HEK293 (cell line): ENCODE data around the gene NOL4L.

Experiments
- KLF1 ChIP-seq: fragments of 450-650 bp; formaldehyde crosslinking; IDR thresholded peaks from 2 replicates; pipeline ENCODE4 v1.5.1; 2016; ENCODE audit warnings: missing biosample characterization, missing genetic modification characterization
- KLF7 ChIP-seq: fragments of 450-650 bp; formaldehyde crosslinking; IDR thresholded peaks from 2 replicates; pipeline ENCODE4 v1.5.1; 2016; ENCODE audit warnings: missing biosample characterization, missing genetic modification characterization, borderline replicate concordance
- TCF7L2 ChIP-seq: IDR thresholded peaks from 2 replicates; pipeline ENCODE4 v1.6.1; 2011; ENCODE audit warnings: low read depth, mild to moderate bottlenecking, inconsistent platforms, low read length, moderate library complexity, borderline replicate concordance
- YY1 ChIP-seq: fragments of 450-650 bp; formaldehyde crosslinking; IDR thresholded peaks from 2 replicates; pipeline ENCODE4 v1.5.1; 2018; ENCODE audit warnings: missing biosample characterization, missing genetic modification characterization
- ZBTB20 ChIP-seq: fragments of 450-650 bp; formaldehyde crosslinking; IDR thresholded peaks from 2 replicates; pipeline ENCODE4 v1.5.1; 2016; ENCODE audit warnings: missing biosample characterization, missing genetic modification characterization
- ZBTB8A ChIP-seq: fragments of 450-650 bp; formaldehyde crosslinking; IDR thresholded peaks from 2 replicates; pipeline ENCODE4 v1.5.1; 2016; ENCODE audit warnings: missing biosample characterization, missing genetic modification characterization
- ZNF416 ChIP-seq: fragments of 450-650 bp; formaldehyde crosslinking; IDR thresholded peaks from 2 replicates; pipeline ENCODE4 v1.5.1; 2016; ENCODE audit warnings: missing biosample characterization, missing genetic modification characterization
- ZNF561 ChIP-seq: fragments of 450-650 bp; IDR thresholded peaks from 2 replicates; pipeline ENCODE4 v1.5.1; 2018; ENCODE audit warnings: missing biosample characterization, missing genetic modification characterization, borderline replicate concordance
- TF ChIP-seq, protein P1 (sequence below): IDR thresholded peaks from 2 replicates; pipeline ENCODE4 v1.6.1; 2011; ENCODE audit warnings: mild to moderate bottlenecking, low read depth, low read length, borderline replicate concordance
- TF ChIP-seq, protein P2 (sequence below): fragments of 450-650 bp; formaldehyde crosslinking; IDR thresholded peaks from 2 replicates; pipeline ENCODE4 v1.5.1; 2017; ENCODE audit warnings: missing biosample characterization, missing genetic modification characterization
- TF ChIP-seq, protein P3 (sequence below): fragments of 450-650 bp; IDR thresholded peaks from 2 replicates; pipeline ENCODE4 v1.5.1; 2018; ENCODE audit warnings: missing biosample characterization, missing genetic modification characterization
- TF ChIP-seq, protein P4 (sequence below): fragments of 450-650 bp; formaldehyde crosslinking; IDR thresholded peaks from 2 replicates; pipeline ENCODE4 v1.5.1; 2016; ENCODE audit warnings: missing biosample characterization, missing genetic modification characterization

DNA sequence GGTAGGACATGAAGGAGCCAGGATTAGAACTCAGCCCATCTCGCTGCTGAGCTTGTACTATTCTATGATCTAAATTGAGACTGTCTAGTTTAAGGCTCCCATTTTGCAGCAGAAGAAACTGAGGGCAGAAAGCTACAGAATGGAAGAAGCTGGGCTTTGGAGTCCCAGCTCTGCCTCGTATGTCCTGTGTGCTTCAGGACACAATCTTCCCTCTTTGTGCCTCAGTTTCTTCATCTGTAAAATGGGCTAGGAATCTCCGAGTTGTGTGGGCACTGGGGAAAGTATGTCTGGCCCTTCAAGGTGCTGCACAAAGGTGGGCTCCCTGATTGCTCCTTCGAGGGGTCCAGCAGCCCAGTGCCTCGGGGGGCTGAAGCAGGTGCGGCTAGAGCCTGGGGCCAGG is 20.7 kb downstream of the NOL4L start:
- no peak for TF ChIP-seq ZNF416 (tag by site-specific recombination)
- TF ChIP-seq KLF1 = no peak
- TF ChIP-seq, protein P1, sequence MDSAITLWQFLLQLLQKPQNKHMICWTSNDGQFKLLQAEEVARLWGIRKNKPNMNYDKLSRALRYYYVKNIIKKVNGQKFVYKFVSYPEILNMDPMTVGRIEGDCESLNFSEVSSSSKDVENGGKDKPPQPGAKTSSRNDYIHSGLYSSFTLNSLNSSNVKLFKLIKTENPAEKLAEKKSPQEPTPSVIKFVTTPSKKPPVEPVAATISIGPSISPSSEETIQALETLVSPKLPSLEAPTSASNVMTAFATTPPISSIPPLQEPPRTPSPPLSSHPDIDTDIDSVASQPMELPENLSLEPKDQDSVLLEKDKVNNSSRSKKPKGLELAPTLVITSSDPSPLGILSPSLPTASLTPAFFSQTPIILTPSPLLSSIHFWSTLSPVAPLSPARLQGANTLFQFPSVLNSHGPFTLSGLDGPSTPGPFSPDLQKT = no peak
- TF ChIP-seq ZBTB20 (tag by site-specific recombination) = no peak
- TF ChIP-seq ZNF561 = no peak
- TF ChIP-seq, protein P2, sequence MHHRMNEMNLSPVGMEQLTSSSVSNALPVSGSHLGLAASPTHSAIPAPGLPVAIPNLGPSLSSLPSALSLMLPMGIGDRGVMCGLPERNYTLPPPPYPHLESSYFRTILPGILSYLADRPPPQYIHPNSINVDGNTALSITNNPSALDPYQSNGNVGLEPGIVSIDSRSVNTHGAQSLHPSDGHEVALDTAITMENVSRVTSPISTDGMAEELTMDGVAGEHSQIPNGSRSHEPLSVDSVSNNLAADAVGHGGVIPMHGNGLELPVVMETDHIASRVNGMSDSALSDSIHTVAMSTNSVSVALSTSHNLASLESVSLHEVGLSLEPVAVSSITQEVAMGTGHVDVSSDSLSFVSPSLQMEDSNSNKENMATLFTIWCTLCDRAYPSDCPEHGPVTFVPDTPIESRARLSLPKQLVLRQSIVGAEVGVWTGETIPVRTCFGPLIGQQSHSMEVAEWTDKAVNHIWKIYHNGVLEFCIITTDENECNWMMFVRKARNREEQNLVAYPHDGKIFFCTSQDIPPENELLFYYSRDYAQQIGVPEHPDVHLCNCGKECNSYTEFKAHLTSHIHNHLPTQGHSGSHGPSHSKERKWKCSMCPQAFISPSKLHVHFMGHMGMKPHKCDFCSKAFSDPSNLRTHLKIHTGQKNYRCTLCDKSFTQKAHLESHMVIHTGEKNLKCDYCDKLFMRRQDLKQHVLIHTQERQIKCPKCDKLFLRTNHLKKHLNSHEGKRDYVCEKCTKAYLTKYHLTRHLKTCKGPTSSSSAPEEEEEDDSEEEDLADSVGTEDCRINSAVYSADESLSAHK (tag by site-specific recombination) = no peak
- TF ChIP-seq, protein P3, sequence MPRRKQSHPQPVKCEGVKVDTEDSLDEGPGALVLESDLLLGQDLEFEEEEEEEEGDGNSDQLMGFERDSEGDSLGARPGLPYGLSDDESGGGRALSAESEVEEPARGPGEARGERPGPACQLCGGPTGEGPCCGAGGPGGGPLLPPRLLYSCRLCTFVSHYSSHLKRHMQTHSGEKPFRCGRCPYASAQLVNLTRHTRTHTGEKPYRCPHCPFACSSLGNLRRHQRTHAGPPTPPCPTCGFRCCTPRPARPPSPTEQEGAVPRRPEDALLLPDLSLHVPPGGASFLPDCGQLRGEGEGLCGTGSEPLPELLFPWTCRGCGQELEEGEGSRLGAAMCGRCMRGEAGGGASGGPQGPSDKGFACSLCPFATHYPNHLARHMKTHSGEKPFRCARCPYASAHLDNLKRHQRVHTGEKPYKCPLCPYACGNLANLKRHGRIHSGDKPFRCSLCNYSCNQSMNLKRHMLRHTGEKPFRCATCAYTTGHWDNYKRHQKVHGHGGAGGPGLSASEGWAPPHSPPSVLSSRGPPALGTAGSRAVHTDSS (tag by site-specific recombination) = no peak
- TF ChIP-seq, protein P4, sequence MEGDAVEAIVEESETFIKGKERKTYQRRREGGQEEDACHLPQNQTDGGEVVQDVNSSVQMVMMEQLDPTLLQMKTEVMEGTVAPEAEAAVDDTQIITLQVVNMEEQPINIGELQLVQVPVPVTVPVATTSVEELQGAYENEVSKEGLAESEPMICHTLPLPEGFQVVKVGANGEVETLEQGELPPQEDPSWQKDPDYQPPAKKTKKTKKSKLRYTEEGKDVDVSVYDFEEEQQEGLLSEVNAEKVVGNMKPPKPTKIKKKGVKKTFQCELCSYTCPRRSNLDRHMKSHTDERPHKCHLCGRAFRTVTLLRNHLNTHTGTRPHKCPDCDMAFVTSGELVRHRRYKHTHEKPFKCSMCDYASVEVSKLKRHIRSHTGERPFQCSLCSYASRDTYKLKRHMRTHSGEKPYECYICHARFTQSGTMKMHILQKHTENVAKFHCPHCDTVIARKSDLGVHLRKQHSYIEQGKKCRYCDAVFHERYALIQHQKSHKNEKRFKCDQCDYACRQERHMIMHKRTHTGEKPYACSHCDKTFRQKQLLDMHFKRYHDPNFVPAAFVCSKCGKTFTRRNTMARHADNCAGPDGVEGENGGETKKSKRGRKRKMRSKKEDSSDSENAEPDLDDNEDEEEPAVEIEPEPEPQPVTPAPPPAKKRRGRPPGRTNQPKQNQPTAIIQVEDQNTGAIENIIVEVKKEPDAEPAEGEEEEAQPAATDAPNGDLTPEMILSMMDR (tag by site-specific recombination) = no peak
- TF ChIP-seq YY1 (tag by site-specific recombination) = no peak
- no peak for TF ChIP-seq ZBTB8A
- TF ChIP-seq KLF7 (tag by site-specific recombination) = no peak
- TF ChIP-seq TCF7L2 = no peak
